Ovary (tissue), 3 donors: Measurements from ENCODE around the gene ANAPC15.

Experiments used
- POLR2A ChIP-seq: fragments of 450-650 bp; IDR thresholded peaks from one replicate; pipeline ENCODE4 v1.6.1; 2017; ENCODE audit warnings: antibody characterized with exemption, mild to moderate bottlenecking, moderate library complexity
- TF ChIP-seq, protein P1 (sequence below), 3 donors: fragments of 450-650 bp in 2 of 3; fragments of 200-600 bp in 1 of 3; IDR thresholded peaks; one replicate each; pipeline versions ENCODE4 v1.5.1 to v1.8.0; 2016 to 2022; ENCODE audit warnings: antibody characterized with exemption in 3 of 3, mild to moderate bottlenecking in 1 of 3
- donor health status: DM: no; HTN: no; CAD: no.

DNA sequence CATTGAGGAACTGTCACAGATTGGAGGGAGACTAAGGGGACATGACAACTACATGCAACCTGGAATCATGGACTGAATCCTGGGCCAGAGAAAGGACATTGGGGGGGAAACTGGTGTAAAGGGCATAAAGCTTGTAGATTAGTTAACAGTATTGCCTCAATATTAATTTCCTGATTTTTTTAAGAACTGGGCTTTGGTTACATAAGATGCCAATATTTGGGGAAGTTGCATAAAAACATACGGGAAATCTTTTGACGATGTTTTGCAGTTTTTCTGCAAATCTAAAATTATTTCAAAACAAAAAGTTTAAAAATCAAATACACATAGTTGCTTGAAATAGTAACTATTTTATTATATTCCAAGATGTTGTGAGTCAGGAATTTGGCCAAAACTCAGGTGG, 20.2 kb upstream of the ANAPC15 start:
- TF ChIP-seq, protein P1, sequence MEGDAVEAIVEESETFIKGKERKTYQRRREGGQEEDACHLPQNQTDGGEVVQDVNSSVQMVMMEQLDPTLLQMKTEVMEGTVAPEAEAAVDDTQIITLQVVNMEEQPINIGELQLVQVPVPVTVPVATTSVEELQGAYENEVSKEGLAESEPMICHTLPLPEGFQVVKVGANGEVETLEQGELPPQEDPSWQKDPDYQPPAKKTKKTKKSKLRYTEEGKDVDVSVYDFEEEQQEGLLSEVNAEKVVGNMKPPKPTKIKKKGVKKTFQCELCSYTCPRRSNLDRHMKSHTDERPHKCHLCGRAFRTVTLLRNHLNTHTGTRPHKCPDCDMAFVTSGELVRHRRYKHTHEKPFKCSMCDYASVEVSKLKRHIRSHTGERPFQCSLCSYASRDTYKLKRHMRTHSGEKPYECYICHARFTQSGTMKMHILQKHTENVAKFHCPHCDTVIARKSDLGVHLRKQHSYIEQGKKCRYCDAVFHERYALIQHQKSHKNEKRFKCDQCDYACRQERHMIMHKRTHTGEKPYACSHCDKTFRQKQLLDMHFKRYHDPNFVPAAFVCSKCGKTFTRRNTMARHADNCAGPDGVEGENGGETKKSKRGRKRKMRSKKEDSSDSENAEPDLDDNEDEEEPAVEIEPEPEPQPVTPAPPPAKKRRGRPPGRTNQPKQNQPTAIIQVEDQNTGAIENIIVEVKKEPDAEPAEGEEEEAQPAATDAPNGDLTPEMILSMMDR (IDR thresholded peaks at IDR 0.05) = no peak
- no peak for TF ChIP-seq POLR2A
